WTC11 (cell line): Measurements from ENCODE around the gene IL5RA. TPM values are rescaled to one million over a fixed set of nuclear protein-coding genes. Genes with fewer than 3 reads are reported as not detected.

Source experiments
- ATAC-seq: fragments of 200-7000 bp; cut with Tn5 transposase; 2 replicates; pipeline ENCODE4 v1.10.0; 2021; ENCODE audit warnings: mild to moderate bottlenecking, moderate library complexity
- CTCF ChIA-PET: fragments of 300-600 bp; sonication (Branson Sonifier 250); formaldehyde crosslinking; loops from one replicate; lab custom pipeline; 2021; ENCODE audit warnings: antibody characterized with exemption; lab: Charles Lee
- POLR2A ChIA-PET: fragments of 350-600 bp; sonication (Branson Sonifier 250); formaldehyde crosslinking; loops from one replicate; lab custom pipeline; 2021; ENCODE audit warnings: antibody characterized with exemption; lab: Charles Lee
- DNase-seq: peaks from one replicate; pipeline ENCODE4 v3.0.0; 2021; ENCODE audit warnings: low spot score
- H3K27ac Mint-ChIP-seq: 2 replicates; pipeline ENCODE4 v1.8.0; 2021; ENCODE audit warnings: mixed read lengths
- H3K27me3 Mint-ChIP-seq: 2 replicates; pipeline ENCODE4 v1.8.0; 2021; ENCODE audit warnings: low read depth, mild to moderate bottlenecking, moderate library complexity, mixed read lengths
- H3K36me3 Mint-ChIP-seq: 2 replicates; pipeline ENCODE4 v1.8.0; 2021; ENCODE audit warnings: mixed read lengths
- H3K4me1 Mint-ChIP-seq: 2 replicates; pipeline ENCODE4 v1.8.0; 2022; ENCODE audit warnings: mixed read lengths
- H3K4me3 Mint-ChIP-seq: 2 replicates; pipeline ENCODE4 v1.8.0; 2021; ENCODE audit warnings: mild to moderate bottlenecking, moderate library complexity, mixed read lengths
- H3K9me3 Mint-ChIP-seq: 2 replicates; pipeline ENCODE4 v1.8.0; 2021; ENCODE audit warnings: mixed read lengths
- ATF1 ChIP-seq: sonication (generic); formaldehyde crosslinking; IDR thresholded peaks from 2 replicates; pipeline ENCODE4 v1.8.1; 2023; ENCODE audit warnings: mild to moderate bottlenecking, moderate library complexity, missing genetic modification reagents
- CTCF ChIP-seq: fragments of 200-600 bp; IDR thresholded peaks from 2 replicates; pipeline ENCODE4 v1.8.0; 2022; ENCODE audit warnings: antibody characterized with exemption
- E2F5 ChIP-seq: sonication (generic); formaldehyde crosslinking; IDR thresholded peaks from 2 replicates; pipeline ENCODE4 v1.8.1; 2022; ENCODE audit warnings: mild to moderate bottlenecking, moderate library complexity, missing genetic modification reagents
- ESRRA ChIP-seq: sonication (generic); formaldehyde crosslinking; IDR thresholded peaks from 2 replicates; pipeline ENCODE4 v1.8.1; 2022; ENCODE audit warnings: mild to moderate bottlenecking, missing genetic modification reagents, borderline replicate concordance
- FOXP4 ChIP-seq: sonication (generic); formaldehyde crosslinking; IDR thresholded peaks from 2 replicates; pipeline ENCODE4 v1.8.0; 2022; ENCODE audit warnings: mild to moderate bottlenecking, missing genetic modification reagents
- IRF2 ChIP-seq: sonication (generic); formaldehyde crosslinking; IDR thresholded peaks from 2 replicates; pipeline ENCODE4 v1.8.0; 2022; ENCODE audit warnings: low read depth, missing genetic modification reagents, borderline replicate concordance
- NFATC4 ChIP-seq: fragments of 250-450 bp; sonication (Bioruptor Pico); IDR thresholded peaks from 2 replicates; pipeline ENCODE4 v1.9.0; 2021; ENCODE audit warnings: mild to moderate bottlenecking
- PREB ChIP-seq: sonication (generic); formaldehyde crosslinking; IDR thresholded peaks from 2 replicates; pipeline ENCODE4 v1.8.1; 2022; ENCODE audit warnings: mild to moderate bottlenecking, missing genetic modification reagents, moderate library complexity, borderline replicate concordance
- RORB ChIP-seq: fragments of 250-450 bp; sonication (Bioruptor Pico); IDR thresholded peaks from 2 replicates; pipeline ENCODE4 v1.9.0; 2021; ENCODE audit warnings: mild to moderate bottlenecking
- SMAD3 ChIP-seq: sonication (generic); formaldehyde crosslinking; IDR thresholded peaks from 2 replicates; pipeline ENCODE4 v1.8.0; 2022; ENCODE audit warnings: missing genetic modification reagents, mild to moderate bottlenecking, borderline replicate concordance
- TEAD4 ChIP-seq: sonication (generic); formaldehyde crosslinking; IDR thresholded peaks from 2 replicates; pipeline ENCODE4 v1.8.0; 2022; ENCODE audit warnings: mild to moderate bottlenecking, missing genetic modification reagents
- USF1 ChIP-seq: sonication (generic); formaldehyde crosslinking; IDR thresholded peaks from 2 replicates; pipeline ENCODE4 v1.8.0; 2022; ENCODE audit warnings: mild to moderate bottlenecking, missing genetic modification reagents
- USF2 ChIP-seq: sonication (generic); formaldehyde crosslinking; IDR thresholded peaks from 2 replicates; pipeline ENCODE4 v1.8.1; 2023; ENCODE audit warnings: mild to moderate bottlenecking, missing genetic modification reagents, moderate library complexity
- ZNF232 ChIP-seq: sonication (generic); formaldehyde crosslinking; IDR thresholded peaks from 2 replicates; pipeline ENCODE4 v1.8.0; 2022; ENCODE audit warnings: mild to moderate bottlenecking, missing genetic modification reagents
- ZNF263 ChIP-seq: sonication (generic); formaldehyde crosslinking; IDR thresholded peaks from 2 replicates; pipeline ENCODE4 v1.8.1; 2022; ENCODE audit warnings: low read depth, mild to moderate bottlenecking, moderate library complexity, missing genetic modification reagents
- ZNF512 ChIP-seq: sonication (generic); formaldehyde crosslinking; IDR thresholded peaks from 2 replicates; pipeline ENCODE4 v1.8.1; 2022; ENCODE audit warnings: missing genetic modification reagents, borderline replicate concordance
- ZSCAN18 ChIP-seq: fragments of 250-450 bp; sonication (Bioruptor Pico); IDR thresholded peaks from 2 replicates; pipeline ENCODE4 v2.1.2; 2022; ENCODE audit warnings: mild to moderate bottlenecking, moderate library complexity
- total RNA-seq: library from RNA; stranded (reverse); gene quantifications from 3 replicates; pipeline ENCODE4 v1.2.3, GENCODE V29; 2021

IL5RA gene
- total RNA-seq, 1 experiment from 2014 or later = not detected

GRCh38 chr3:3157484-3157883 is 47.3 kb upstream of the IL5RA start (continued):
- no peak for TF ChIP-seq CTCF
- TF ChIP-seq NFATC4 = no peak
- TF ChIP-seq USF1 (CRISPR knock-in tag) = no peak
- TF ChIP-seq RORB (CRISPR knock-in tag) = no peak
- no peak for TF ChIP-seq TEAD4 (CRISPR knock-in tag)

- ChIA-PET CTCF (no interaction called here), POLR2A (no interaction called here)
- no peak for DNase-seq
- Mint-ChIP-seq H3K36me3 (peaks cover 35% of the 10 kb centered on the region), H3K4me1 (no peaks in the 10 kb centered on the region), H3K4me3 (no peak overlapping the region), H3K27ac (no peak overlapping the region), H3K27me3 (no peaks in the 10 kb centered on the region), H3K9me3 (no peaks in the 10 kb centered on the region)
- no peak for TF ChIP-seq SMAD3 (CRISPR knock-in tag)
- no peak for ATAC-seq
Measured at GRCh38 chr3:3154879-3155610, 44.9 kb upstream of the IL5RA start.

- CTCF ChIA-PET = no interaction called here
- no peaks in the 10 kb centered on the region for H3K27me3 Mint-ChIP-seq
- no peak overlapping the region for H3K4me3 Mint-ChIP-seq
- no peaks in the 10 kb centered on the region for H3K9me3 Mint-ChIP-seq
- ATAC-seq (no peak), DNase-seq (no peak)
- H3K27ac Mint-ChIP-seq = no peak overlapping the region
- H3K4me1 Mint-ChIP-seq = no peaks in the 10 kb centered on the region
- POLR2A ChIA-PET = no interaction called here
- H3K36me3 Mint-ChIP-seq = peaks cover 55% of the 10 kb centered on the region
- TF ChIP-seq CTCF = no peak
- TF ChIP-seq ZSCAN18 (CRISPR knock-in tag) = no peak
- TF ChIP-seq ZNF263 (CRISPR knock-in tag) = no peak
- no peak for TF ChIP-seq ZNF232 (CRISPR knock-in tag)
- TF ChIP-seq USF2 (CRISPR knock-in tag) = no peak
- no peak for TF ChIP-seq IRF2 (CRISPR knock-in tag)
- no peak for TF ChIP-seq ATF1 (CRISPR knock-in tag)
- no peak for TF ChIP-seq ESRRA (CRISPR knock-in tag)
- TF ChIP-seq PREB (CRISPR knock-in tag) = no peak
- no peak for TF ChIP-seq E2F5 (CRISPR knock-in tag)
- no peak for TF ChIP-seq FOXP4 (CRISPR knock-in tag)
- TF ChIP-seq ZNF512 = no peak
Measured at GRCh38 chr3:3151513-3151912, 41.3 kb upstream of the IL5RA start.
